K562 (cell line): ENCODE data around the gene PTPRU. TPM values are rescaled to one million over a fixed set of nuclear protein-coding genes. Genes with fewer than 3 reads are reported as not detected.

Experiments
- CBFA2T3 ChIP-seq: fragments of 450-650 bp; IDR thresholded peaks from 2 replicates; pipeline ENCODE4 v1.6.1; 2017
- CBX5 ChIP-seq: IDR thresholded peaks from 2 replicates; pipeline ENCODE4 v1.6.1; 2014; ENCODE audit warnings: low read depth, borderline replicate concordance
- GABPA ChIP-seq: fragments of 200-800 bp; sonication (Bioruptor generic); conservative IDR thresholded peaks from 2 replicates; pipeline ENCODE4 v1.6.1; 2016; ENCODE audit warnings: low read depth, missing genetic modification characterization, missing compliant biosample characterization
- IFI16 ChIP-seq: fragments of 250-450 bp; sonication (Bioruptor Pico); IDR thresholded peaks from 2 replicates; pipeline ENCODE4 v2.1.2; 2022; ENCODE audit warnings: mild to moderate bottlenecking, inconsistent platforms
- KLF10 ChIP-seq: fragments of 250-450 bp; sonication (Bioruptor Pico); IDR thresholded peaks from 2 replicates; pipeline ENCODE4 v1.6.1; 2021; ENCODE audit warnings: matching md5 sums
- NFRKB ChIP-seq: fragments of 450-650 bp; IDR thresholded peaks from 2 replicates; pipeline ENCODE4 v1.6.1; 2016; ENCODE audit warnings: low read depth
- POLR2AphosphoS2 ChIP-seq: IDR thresholded peaks from 2 replicates; pipeline ENCODE4 v1.6.1; 2012; ENCODE audit warnings: low read length, improper control_type of control experiment
- POLR2G ChIP-seq: fragments of 200-400 bp; formaldehyde crosslinking; IDR thresholded peaks from 2 replicates; pipeline ENCODE4 v1.6.1; 2017; ENCODE audit warnings: low read depth, mild to moderate bottlenecking, antibody characterized with exemption, low read length, moderate library complexity
- POLR3G ChIP-seq: IDR thresholded peaks from 2 replicates; pipeline ENCODE4 v1.6.1; 2011; ENCODE audit not compliant: insufficient read length, insufficient replicate concordance; ENCODE audit errors: extremely low read depth
- RNF2 ChIP-seq: sonication (generic); IDR thresholded peaks from 2 replicates; pipeline ENCODE4 v1.6.1; 2016
- SETDB1 ChIP-seq: IDR thresholded peaks from one replicate; pipeline ENCODE4 v1.6.1; 2012; ENCODE audit warnings: low read length, control low read depth, inconsistent platforms
- SMAD4 ChIP-seq: fragments of 250-450 bp; sonication (Bioruptor Pico); conservative IDR thresholded peaks from 2 replicates; pipeline ENCODE4 v1.8.0; 2021; ENCODE audit warnings: inconsistent platforms, mild to moderate bottlenecking, moderate library complexity
- SP1 ChIP-seq: sonication (generic); formaldehyde crosslinking; IDR thresholded peaks from 2 replicates; pipeline ENCODE4 v1.8.1; 2022; ENCODE audit warnings: mild to moderate bottlenecking, missing genetic modification reagents
- SREBF1 ChIP-seq: fragments of 150-350 bp; IDR thresholded peaks from 2 replicates; pipeline ENCODE4 v1.6.1; 2014; ENCODE audit warnings: antibody characterized with exemption, low read depth, low read length, borderline replicate concordance
- SRSF7 ChIP-seq: fragments of 200-400 bp; formaldehyde crosslinking; optimal IDR thresholded peaks from 2 replicates; pipeline ENCODE3; 2017; ENCODE audit warnings: mild to moderate bottlenecking, low read depth, low read length
- ZNF408 ChIP-seq: fragments of 250-450 bp; sonication (Bioruptor Pico); IDR thresholded peaks from 2 replicates; pipeline ENCODE4 v1.4.0; 2020; ENCODE audit warnings: low read depth, mild to moderate bottlenecking, moderate library complexity
- ZNF707 ChIP-seq: fragments of 250-450 bp; sonication (Bioruptor Pico); conservative IDR thresholded peaks from 2 replicates; pipeline ENCODE4 v1.8.0; 2022; ENCODE audit warnings: inconsistent platforms, mild to moderate bottlenecking, moderate library complexity
- ZNF717 ChIP-seq: fragments of 250-450 bp; sonication (Bioruptor Pico); IDR thresholded peaks from 2 replicates; pipeline ENCODE4 v1.5.0; 2021
- polyA plus RNA-seq, 8 experiments: library from polyadenylated mRNA; depleted of rRNA in 4 of 8; stranded (reverse) in 5 of 8; unstranded in 3 of 8; fragments of >200 nt; fragmentation: Nextera tagmentation in 2 of 8; fragmentation: Illumina TruSeq in 1 of 8; extraction: Ambion mirVana in 2 of 8; extraction: Trizol in 1 of 8; gene quantifications; 2 replicates each; pipeline versions ENCODE4 v1.2.1 to v1.2.3, GENCODE V29; 2011 to 2014; ENCODE audit warnings: inconsistent platforms in 1 of 8, missing spikeins in 1 of 8
- total RNA-seq, 7 experiments: library from RNA; depleted of rRNA in 6 of 7; stranded (reverse); fragments of >200 nt in 6 of 7; fragmentation: Illumina TruSeq in 2 of 7; extraction: Trizol in 2 of 7; gene quantifications; 2 replicates each; pipeline versions ENCODE4 v1.2.1 to v1.2.3, GENCODE V29; 2011 to 2021; ENCODE audit warnings: low replicate concordance in 1 of 7
- TF ChIP-seq, protein P1 (sequence below): fragments of 450-650 bp; formaldehyde crosslinking; conservative IDR thresholded peaks from 2 replicates; pipeline ENCODE4 v1.4.0; 2022; ENCODE audit warnings: mild to moderate bottlenecking, missing genetic modification characterization
- TF ChIP-seq, protein P2 (sequence below): fragments of 450-650 bp; IDR thresholded peaks from 2 replicates; pipeline ENCODE4 v1.6.1; 2014; ENCODE audit warnings: low read depth, mild to moderate bottlenecking, moderate library complexity, borderline replicate concordance
- TF ChIP-seq, protein P3 (sequence below): sonication (generic); formaldehyde crosslinking; IDR thresholded peaks from 2 replicates; pipeline ENCODE4 v1.8.0; 2022; ENCODE audit warnings: mild to moderate bottlenecking, missing genetic modification reagents

PTPRU gene
- total and polyA plus RNA-seq, 9 of the 15 experiments (the other 6 are each of a cell fraction or from before 2014, with no cell fraction given) = 0.01 to 2.9 (median 1.0) TPM

DNA sequence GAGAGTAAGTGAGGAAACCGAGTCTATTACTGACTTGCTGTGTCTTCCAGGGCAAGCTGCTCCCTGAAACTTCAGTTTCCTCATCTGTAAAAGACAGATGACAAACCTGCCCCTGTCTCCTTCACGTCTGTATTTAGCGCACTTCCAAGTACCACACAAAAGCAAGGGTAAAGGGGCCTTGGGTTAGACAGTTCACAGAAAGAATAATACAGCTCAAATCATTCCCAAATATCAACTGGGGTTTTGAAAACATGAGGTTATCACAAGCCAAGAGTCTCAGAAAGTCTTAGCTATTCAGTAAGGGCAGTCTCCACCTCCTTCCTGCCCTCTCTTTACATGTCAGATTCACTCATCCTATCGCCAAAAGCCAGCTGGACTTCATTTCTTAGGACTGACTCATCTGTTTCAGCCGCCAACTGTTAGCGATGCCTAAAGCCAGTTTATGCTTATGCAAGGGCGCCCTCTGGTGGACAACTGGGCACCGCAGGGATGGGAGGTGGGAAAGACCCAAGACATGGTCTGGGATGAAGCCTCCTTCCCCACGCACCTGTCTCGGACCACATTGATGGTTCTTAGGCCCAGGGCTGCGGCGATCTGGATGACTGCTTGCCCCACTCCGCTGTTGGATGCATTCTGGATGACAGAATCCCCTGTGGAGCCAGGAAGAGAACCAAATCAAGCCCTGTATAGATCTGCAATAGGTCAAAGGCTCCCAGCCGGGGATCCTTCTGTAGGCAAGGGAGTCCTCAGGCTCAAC, 33.6 kb upstream of the PTPRU start (continued):
- TF ChIP-seq, protein P1, sequence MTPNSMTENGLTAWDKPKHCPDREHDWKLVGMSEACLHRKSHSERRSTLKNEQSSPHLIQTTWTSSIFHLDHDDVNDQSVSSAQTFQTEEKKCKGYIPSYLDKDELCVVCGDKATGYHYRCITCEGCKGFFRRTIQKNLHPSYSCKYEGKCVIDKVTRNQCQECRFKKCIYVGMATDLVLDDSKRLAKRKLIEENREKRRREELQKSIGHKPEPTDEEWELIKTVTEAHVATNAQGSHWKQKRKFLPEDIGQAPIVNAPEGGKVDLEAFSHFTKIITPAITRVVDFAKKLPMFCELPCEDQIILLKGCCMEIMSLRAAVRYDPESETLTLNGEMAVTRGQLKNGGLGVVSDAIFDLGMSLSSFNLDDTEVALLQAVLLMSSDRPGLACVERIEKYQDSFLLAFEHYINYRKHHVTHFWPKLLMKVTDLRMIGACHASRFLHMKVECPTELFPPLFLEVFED = 0 out of 2 replicates have a peak, but pooled peaks have one; percentile 62
- TF ChIP-seq, protein P2, sequence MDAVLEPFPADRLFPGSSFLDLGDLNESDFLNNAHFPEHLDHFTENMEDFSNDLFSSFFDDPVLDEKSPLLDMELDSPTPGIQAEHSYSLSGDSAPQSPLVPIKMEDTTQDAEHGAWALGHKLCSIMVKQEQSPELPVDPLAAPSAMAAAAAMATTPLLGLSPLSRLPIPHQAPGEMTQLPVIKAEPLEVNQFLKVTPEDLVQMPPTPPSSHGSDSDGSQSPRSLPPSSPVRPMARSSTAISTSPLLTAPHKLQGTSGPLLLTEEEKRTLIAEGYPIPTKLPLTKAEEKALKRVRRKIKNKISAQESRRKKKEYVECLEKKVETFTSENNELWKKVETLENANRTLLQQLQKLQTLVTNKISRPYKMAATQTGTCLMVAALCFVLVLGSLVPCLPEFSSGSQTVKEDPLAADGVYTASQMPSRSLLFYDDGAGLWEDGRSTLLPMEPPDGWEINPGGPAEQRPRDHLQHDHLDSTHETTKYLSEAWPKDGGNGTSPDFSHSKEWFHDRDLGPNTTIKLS = peak; percentile 62; the same call in 1 of the 2 replicates
- TF ChIP-seq POLR2AphosphoS2 (no peak), ZNF408 (CRISPR knock-in tag) (no peak), NFRKB (peak; percentile 49), GABPA (tag) (no peak), POLR2G (no peak), SRSF7 (no peak), KLF10 (CRISPR knock-in tag) (no peak), ZNF717 (CRISPR knock-in tag) (no peak), IFI16 (CRISPR knock-in tag) (no peak), ZNF707 (CRISPR knock-in tag) (no peak), CBX5 (no peak), SMAD4 (CRISPR knock-in tag) (peak; percentile 73), SP1 (peak; percentile 90), SREBF1 (no peak), SETDB1 (peak; percentile 67), POLR3G (no peak), RNF2 (peak; percentile 75; the same call in 1 of the 2 replicates), CBFA2T3 (peak; percentile 93)
- TF ChIP-seq, protein P3, sequence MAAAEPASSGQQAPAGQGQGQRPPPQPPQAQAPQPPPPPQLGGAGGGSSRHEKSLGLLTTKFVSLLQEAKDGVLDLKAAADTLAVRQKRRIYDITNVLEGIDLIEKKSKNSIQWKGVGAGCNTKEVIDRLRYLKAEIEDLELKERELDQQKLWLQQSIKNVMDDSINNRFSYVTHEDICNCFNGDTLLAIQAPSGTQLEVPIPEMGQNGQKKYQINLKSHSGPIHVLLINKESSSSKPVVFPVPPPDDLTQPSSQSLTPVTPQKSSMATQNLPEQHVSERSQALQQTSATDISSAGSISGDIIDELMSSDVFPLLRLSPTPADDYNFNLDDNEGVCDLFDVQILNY (CRISPR knock-in tag) = 0 out of 2 replicates have a peak, but pooled peaks have one; percentile 41
